HG03159 (cell line): Measurements from ENCODE around the gene SDHB.

Experiments
- ATAC-seq: cut with Tn5 transposase; IDR thresholded peaks from one replicate; pipeline ENCODE4 v1.9.1; 2021; ENCODE audit warnings: mild to moderate bottlenecking, moderate library complexity; ENCODE audit not compliant: unreplicated experiment

The SDHB gene

DNA sequence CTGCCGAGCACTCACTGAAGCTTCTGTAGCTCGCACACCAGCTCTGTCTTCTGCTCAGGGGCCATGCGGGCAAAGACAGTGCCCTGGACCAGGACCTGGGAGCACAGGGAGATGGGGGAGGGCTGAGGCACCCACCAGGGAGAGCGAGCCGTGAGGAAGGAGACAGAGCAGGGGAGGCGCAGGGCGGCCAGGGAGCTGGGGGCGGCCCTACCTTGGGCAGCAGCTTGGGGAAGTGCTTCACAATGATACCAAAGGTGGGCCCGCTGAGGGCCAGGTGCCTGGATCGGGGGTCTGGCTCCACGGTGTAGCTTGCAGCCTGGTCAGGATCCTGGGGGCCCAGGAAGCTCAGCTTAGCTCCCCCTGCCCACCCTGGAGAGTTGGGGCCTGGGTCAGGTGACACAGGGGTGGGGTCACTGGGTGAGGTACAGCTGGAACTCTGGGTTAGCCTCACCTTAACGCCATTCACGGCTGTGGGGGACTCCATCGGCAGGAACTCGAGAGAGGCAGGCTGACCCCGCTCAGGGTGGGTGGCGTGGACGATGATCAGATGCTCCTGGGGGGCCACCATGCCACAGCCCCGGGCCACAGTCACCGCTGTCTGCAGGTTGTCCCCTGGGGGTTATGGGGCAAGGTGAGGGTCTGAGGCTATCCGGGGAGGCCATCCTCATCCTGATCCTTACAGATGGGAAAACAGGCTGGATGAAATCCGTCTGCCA lies 64.0 kb downstream of the SDHB start:
- no peak for ATAC-seq

DNA sequence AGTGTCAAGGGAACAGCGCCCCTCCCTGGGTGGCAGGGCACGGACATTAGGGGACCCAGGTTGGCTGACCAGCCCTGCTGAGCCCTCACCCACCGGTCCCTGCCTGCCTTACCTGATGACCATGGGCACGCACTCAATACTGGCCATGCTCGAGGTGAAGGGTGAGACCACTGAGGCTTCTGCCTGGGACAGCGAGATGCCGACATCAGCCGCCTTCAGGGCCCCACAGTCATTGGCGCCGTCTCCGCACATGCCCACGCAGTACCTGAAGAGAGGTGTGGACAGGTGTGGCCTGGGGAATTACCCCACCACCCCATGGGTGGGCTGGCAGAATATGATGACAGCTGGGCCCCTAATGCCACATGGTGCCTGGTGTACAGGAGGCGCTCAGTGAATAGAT lies 65.6 kb downstream of the SDHB start:
- no peak for ATAC-seq

DNA sequence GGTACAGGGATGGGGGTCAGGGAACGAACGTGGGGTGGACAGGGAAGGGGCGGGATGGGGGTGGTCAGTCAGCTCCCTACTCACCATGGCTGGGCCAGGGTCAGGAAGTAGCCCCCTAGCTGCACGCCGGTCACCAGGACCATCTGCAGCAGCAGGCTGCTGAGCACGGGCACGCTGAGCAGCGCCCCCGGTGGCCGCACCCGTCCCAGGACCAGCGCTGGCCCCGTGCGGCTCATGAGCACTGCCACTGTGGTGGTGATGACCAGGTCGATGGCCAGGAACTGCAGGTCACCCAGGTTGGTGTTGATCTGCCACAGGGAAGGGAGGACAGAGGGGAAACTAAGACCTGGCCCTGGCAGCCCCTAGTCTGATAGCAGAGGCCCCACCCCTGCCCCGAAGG lies 66.9 kb downstream of the SDHB start:
- ATAC-seq, result no peak

GRCh38 chr1:16986560-16986959 lies 67.3 kb downstream of the SDHB start:
- ATAC-seq, result no peak

DNA sequence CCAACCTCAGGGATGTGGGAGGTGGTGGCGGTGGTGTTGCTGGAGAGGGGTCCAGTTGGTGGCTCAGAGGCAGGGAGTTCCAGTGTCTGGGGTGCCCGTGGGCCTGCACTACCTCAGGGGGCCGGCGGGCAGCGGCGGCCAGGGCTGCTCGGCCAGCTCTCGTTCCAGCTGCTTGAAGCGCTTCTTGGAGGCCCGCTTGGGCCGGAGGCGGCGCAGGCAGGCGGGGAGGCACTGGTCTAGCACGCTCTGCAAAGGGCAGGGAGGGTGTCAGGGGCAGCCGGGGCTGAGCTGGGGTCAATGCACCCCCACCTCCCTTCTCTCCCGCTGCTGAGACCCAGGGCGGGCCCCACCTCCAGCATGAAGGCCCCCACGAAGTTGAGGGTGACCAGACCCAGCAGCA lies 67.7 kb downstream of the SDHB start:
- no peak for ATAC-seq

DNA sequence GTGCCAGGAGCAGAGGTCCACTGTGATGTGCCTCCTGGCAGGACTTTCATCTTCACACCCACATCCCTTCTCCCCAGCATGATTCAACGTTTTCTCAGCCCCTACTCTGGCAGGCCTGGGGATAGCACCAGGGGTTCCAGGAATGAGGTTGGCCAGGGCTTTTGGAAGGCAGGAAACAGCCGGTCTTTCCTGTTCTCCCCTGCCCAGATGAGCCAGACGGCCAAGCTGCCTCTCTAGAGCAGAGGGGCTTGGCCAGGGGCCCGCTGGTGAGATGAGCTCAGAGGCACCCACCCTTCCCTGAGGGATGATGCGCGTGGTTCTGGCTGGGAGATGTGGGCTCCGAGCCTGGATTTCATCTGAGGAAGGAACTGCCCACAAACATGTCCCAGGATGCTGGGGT lies 69.1 kb downstream of the SDHB start:
- no peak for ATAC-seq

DNA sequence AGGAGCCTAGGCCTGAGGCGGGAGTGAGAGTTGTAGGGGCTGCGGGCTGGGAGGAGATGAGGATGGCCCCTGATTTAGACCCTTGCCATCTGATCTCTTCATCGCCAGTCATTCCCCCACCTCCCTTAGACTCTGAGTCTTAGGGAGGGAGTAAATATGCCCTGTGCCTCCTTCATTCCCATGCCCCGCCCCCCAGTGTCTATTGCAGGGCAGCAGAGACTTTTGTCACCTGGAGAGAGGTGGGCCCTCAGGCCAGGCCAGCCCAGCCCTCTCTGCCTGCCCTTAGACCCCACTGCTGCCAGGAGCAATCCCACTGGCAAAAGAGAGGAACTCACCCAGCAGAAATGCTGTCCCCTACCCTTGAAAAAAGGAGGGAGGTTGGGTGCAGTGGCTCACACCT lies 70.2 kb downstream of the SDHB start:
- ATAC-seq, result no peak

- ATAC-seq, result no peak
These were observed 70.9 kb downstream of the SDHB start for GRCh38 chr1:16982902-16983301.

GRCh38 chr1:16981269-16981849 lies 72.5 kb downstream of the SDHB start:
- no peak for ATAC-seq

GRCh38 chr1:16980473-16981268 lies 73.2 kb downstream of the SDHB start, which contains the start of gene MFAP2:
MFAP2 (minus strand) TSS chr1:16980620; CDS start chr1:16978273, 2,347 bp downstream.
- no peak for ATAC-seq

GRCh38 chr1:16979475-16980327 lies 74.1 kb downstream of the SDHB start:
- no peak for ATAC-seq

GRCh38 chr1:16978567-16979474 lies 75.0 kb downstream of the SDHB start:
- no peak for ATAC-seq

GRCh38 chr1:16978139-16978538 lies 75.7 kb downstream of the SDHB start:
- no peak for ATAC-seq

- ATAC-seq, result no peak
These were observed 76.5 kb downstream of the SDHB start for GRCh38 chr1:16977377-16977776.

GRCh38 chr1:16976966-16977365 lies 76.9 kb downstream of the SDHB start:
- ATAC-seq, result no peak

DNA sequence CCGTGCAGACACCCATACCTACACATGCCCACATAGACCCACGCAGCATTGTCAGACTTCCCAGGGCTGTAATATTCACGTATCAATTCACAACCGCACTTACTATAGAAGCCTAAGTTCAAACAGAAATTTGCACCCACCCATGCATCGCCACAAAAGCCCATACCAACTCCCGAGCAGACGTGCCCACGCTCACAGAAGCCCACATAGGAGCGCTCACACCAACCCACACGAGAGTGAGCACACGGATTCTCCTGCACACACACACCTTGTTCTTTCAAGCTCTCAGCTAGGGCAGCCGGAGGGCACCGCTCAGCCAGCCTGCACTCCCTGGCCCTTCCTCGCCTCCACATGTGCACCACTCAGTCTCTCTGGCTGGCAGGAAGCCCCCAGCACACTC lies 78.0 kb downstream of the SDHB start:
- no peak for ATAC-seq

DNA sequence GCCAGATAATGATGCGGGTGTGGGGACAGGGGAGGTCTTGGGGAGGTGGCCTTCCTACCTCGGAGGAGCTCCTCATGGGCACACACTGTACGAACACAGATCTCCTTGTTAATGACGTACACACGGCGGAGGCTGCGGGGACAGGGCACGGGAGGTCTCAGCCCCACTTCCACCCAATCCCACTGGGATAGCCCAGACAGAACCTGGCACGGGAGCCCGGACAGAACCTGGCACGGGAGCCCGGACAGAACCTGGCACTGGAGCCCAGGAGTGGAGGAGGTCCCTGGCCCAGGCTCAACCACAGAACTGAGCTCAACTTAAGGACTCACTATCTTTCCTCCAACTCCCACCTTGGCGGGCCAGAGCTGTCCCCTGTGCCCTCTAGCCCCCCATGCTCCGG lies 78.6 kb downstream of the SDHB start:
- ATAC-seq, result no peak

GRCh38 chr1:16973215-16973614 lies 80.6 kb downstream of the SDHB start:
- no peak for ATAC-seq

DNA sequence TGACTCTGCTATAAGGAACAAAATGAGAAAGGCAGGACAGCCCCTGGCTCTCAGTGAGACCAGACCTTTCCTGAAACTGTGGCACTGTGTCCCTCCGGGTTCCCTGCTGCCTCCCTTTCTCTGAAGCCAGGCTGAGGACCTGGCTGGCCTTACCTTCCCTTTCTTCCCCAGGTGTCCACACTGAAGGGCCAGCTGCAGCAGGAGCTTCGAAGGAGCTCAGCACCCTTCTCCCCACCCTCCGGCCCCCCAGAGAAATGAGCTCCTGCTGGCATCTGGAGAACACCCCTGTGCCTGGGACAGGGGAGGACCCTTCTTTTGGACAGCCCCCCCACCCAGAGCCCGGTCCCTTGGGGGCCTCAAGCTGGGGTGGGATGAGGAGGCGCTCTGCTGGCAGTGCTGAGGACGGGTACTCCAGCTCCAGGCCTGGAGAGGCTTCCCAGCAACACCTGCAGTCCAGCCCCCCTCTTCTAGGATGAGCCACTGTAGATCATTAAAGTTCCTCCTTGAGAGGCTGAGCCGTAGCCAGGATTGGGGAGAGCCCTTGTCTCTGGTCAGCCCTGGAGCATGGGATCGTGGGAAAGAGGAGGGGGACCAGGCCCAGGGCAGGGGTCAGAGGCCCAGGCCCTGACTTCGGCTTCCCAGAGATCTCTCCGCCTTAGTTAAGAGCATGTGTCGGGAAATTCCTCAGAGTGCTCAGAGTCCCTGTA lies 81.5 kb downstream of the SDHB start:
- ATAC-seq, result no peak
